ENCODE data around the gene DLGAP3. TPM values are rescaled to one million over a fixed set of nuclear protein-coding genes. Genes with fewer than 3 reads are reported as not detected.

DLGAP3 gene
- total RNA-seq, 1 experiment from 2014 or later, result 0.27 TPM

- BruUV-seq (replicated peaks), result no TSS peak
- no peak overlapping the region for H3K27ac ChIP-seq (ENCODE audit: low read depth, low read length)
- H3K36me3 ChIP-seq (ENCODE audit: control insufficient read depth in 1 of 2, insufficient read depth in 2 of 2, low read length in 2 of 2), result no peaks in the 10 kb centered on the region
- H3K27me3 ChIP-seq (ENCODE audit: insufficient read depth, low read length), result no peaks in the 10 kb centered on the region
- H3K79me2 ChIP-seq (ENCODE audit: insufficient read depth, low read length), result no peaks in the 10 kb centered on the region
- TF ChIP-seq CTCF (IDR thresholded peaks at IDR 0.05 in 2 of 3, conservative IDR thresholded peaks at IDR 0.05 in 1 of 3; ENCODE audit: borderline replicate concordance in 1 of 3, insufficient read depth in 1 of 3, low read depth in 2 of 3, low read length in 2 of 3) (no peak), TCF7L2 (IDR thresholded peaks at IDR 0.05; ENCODE audit: borderline replicate concordance, extremely low read depth, insufficient read depth, insufficient read length) (no peak), RAD21 (IDR thresholded peaks at IDR 0.05; ENCODE audit: low read depth) (no peak), REST (IDR thresholded peaks at IDR 0.05; ENCODE audit: low read depth) (no peak), SP1 (IDR thresholded peaks at IDR 0.05; ENCODE audit: low read depth) (no peak), YY1 (IDR thresholded peaks at IDR 0.05; ENCODE audit: extremely low read depth, insufficient replicate concordance, low read depth, low read length) (no peak), POLR2A (IDR thresholded peaks at IDR 0.05; ENCODE audit: borderline replicate concordance, extremely low read depth, insufficient read depth, insufficient read length) (no peak), EGR1 (IDR thresholded peaks at IDR 0.05; ENCODE audit: low read depth) (no peak), FOSL1 (IDR thresholded peaks at IDR 0.05; ENCODE audit: low read depth) (no peak), ZBTB33 (IDR thresholded peaks at IDR 0.05; ENCODE audit: extremely low read depth, insufficient replicate concordance, low read length) (no peak), EZH2phosphoT487 (IDR thresholded peaks at IDR 0.05; ENCODE audit: borderline replicate concordance) (no peak), POLR2AphosphoS5 (IDR thresholded peaks at IDR 0.05; ENCODE audit: low read depth, low read length) (no peak), ZFX (IDR thresholded peaks at IDR 0.05) (no peak), CEBPB (IDR thresholded peaks at IDR 0.05; ENCODE audit: low read depth) (no peak), ATF3 (IDR thresholded peaks at IDR 0.05) (no peak), SRF (IDR thresholded peaks at IDR 0.05; ENCODE audit: low read depth) (no peak), JUND (IDR thresholded peaks at IDR 0.05) (no peak), SIN3A (IDR thresholded peaks at IDR 0.05; ENCODE audit: low read depth) (no peak)
- no peaks in the 10 kb centered on the region for H4K20me1 ChIP-seq (ENCODE audit: insufficient read depth)
- CTCF ChIA-PET, result no interaction called here
- H3K9me2 ChIP-seq (ENCODE audit: insufficient read depth), result no peaks in the 10 kb centered on the region
- H3K4me3 ChIP-seq (replicated peaks in 1 of 2; ENCODE audit: low read depth in 1 of 2, low read length in 2 of 2), result no peak overlapping the region
- H3K4me1 ChIP-seq (ENCODE audit: control insufficient read depth in 1 of 2, insufficient read depth in 2 of 2, low read length in 2 of 2), result peaks cover 0 to 6% of the 10 kb centered on the region in 2 experiments; a peak in 1 of 4 replicates
- RAD21 ChIA-PET (ENCODE audit: low non-redundant PET in 1 of 2, low total read pairs in 2 of 2, uncharacterized antibody in 2 of 2, unreplicated experiment in 2 of 2), result no interaction called here
- H3K4me2 ChIP-seq (ENCODE audit: low read length), result no peak overlapping the region
- no peak for ATAC-seq
- DNase-seq (ENCODE audit: low read depth, low spot score), result no peak
- H2AFZ ChIP-seq (ENCODE audit: low read depth, low read length, poor library complexity, severe bottlenecking), result no peak overlapping the region
- POLR2A ChIA-PET, result no interaction called here
- H3K9ac ChIP-seq (ENCODE audit: low read length), result no peak overlapping the region
- intact Hi-C loops (cut with micrococcal nuclease), result no loop called here
- H3K9me3 ChIP-seq (ENCODE audit: control insufficient read depth in 1 of 2, insufficient read depth in 1 of 2, low read depth in 1 of 2, low read length in 2 of 2), result peaks cover 3 to 4% of the 10 kb centered on the region in 2 experiments; a peak in 3 of 4 replicates
These were observed 41.9 kb downstream of the DLGAP3 start for GRCh38 chr1:34887593-34887992.

Data from HCT116 (cell line).